AG04449 (cell line): ENCODE data around the gene SAT2.

Experiments
- CTCF ChIA-PET: fragments of 350-600 bp; formaldehyde crosslinking; extraction: SDS; loops from one replicate; lab custom pipeline; 2021; ENCODE audit warnings: antibody characterized with exemption; lab: Yijun Ruan, JAX
- POLR2A ChIA-PET: fragments of 400-600, 350-600 bp; formaldehyde crosslinking; extraction: SDS; loops from one replicate; lab custom pipeline; 2020; ENCODE audit warnings: antibody characterized with exemption, inconsistent platforms; lab: Yijun Ruan, JAX
- DNase-seq: peaks from one replicate; pipeline ENCODE4 v3.0.0-alpha.2; 2010; ENCODE audit warnings: low read depth, low spot score
- H3K4me3 ChIP-seq: 2 replicates; pipeline ENCODE4 v1.5.1; 2011; ENCODE audit warnings: low read depth, mild to moderate bottlenecking, control low read depth, low read length
- TF ChIP-seq, protein P1 (sequence below): IDR thresholded peaks from one replicate; pipeline ENCODE4 v1.5.1; 2011; ENCODE audit warnings: mild to moderate bottlenecking, moderate library complexity, low read length, control low read depth, inconsistent platforms; ENCODE audit not compliant: insufficient read depth; ENCODE audit errors: missing control alignments

SAT2 gene

DNA sequence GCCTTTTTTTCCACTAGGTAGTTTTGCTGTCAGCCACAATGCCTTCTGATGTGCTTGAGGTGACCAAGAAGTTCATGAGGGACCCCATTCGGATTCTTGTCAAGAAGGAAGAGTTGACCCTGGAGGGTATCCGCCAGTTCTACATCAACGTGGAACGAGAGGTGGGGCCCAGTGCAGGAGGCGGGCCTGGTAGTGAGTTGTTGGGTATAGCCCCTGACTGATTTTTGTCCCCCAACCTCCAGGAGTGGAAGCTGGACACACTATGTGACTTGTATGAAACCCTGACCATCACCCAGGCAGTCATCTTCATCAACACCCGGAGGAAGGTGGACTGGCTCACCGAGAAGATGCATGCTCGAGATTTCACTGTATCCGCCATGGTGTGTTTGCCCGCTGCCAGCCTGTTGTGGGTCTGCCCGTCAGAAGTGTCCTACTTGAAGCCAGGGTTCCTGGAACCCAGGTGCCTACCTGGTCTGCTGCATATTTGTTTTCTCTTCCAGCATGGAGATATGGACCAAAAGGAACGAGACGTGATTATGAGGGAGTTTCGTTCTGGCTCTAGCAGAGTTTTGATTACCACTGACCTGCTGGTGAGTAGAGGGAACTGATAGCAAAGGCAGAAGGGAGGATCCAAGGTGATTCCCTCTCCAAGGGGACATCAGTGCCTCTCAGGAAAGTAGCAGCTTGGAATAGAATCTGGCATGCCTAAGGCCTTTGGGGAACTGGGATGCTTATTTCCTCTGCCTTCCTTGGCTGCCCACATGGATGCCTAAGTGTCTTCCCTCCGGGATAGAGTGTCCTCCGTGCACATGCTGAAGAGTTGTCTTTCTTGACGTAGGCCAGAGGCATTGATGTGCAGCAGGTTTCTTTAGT, 50.1 kb downstream of the SAT2 start:
- ChIA-PET POLR2A (interaction anchor here (4.1 kb wide), 1 partner anchor 11 kb away, joined by 31 read pairs; the partner anchor contains the start of gene SOX15), CTCF (interaction anchor here (3.9 to 6.6 kb wide), 2 partner anchors 12 to 17 kb away, joined by 34 to 37 read pairs; partner anchors contain the start of genes SENP3 and SOX15)
- no peak for DNase-seq
- H3K4me3 ChIP-seq = no peak overlapping the region
- TF ChIP-seq, protein P1, sequence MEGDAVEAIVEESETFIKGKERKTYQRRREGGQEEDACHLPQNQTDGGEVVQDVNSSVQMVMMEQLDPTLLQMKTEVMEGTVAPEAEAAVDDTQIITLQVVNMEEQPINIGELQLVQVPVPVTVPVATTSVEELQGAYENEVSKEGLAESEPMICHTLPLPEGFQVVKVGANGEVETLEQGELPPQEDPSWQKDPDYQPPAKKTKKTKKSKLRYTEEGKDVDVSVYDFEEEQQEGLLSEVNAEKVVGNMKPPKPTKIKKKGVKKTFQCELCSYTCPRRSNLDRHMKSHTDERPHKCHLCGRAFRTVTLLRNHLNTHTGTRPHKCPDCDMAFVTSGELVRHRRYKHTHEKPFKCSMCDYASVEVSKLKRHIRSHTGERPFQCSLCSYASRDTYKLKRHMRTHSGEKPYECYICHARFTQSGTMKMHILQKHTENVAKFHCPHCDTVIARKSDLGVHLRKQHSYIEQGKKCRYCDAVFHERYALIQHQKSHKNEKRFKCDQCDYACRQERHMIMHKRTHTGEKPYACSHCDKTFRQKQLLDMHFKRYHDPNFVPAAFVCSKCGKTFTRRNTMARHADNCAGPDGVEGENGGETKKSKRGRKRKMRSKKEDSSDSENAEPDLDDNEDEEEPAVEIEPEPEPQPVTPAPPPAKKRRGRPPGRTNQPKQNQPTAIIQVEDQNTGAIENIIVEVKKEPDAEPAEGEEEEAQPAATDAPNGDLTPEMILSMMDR = no peak

DNA sequence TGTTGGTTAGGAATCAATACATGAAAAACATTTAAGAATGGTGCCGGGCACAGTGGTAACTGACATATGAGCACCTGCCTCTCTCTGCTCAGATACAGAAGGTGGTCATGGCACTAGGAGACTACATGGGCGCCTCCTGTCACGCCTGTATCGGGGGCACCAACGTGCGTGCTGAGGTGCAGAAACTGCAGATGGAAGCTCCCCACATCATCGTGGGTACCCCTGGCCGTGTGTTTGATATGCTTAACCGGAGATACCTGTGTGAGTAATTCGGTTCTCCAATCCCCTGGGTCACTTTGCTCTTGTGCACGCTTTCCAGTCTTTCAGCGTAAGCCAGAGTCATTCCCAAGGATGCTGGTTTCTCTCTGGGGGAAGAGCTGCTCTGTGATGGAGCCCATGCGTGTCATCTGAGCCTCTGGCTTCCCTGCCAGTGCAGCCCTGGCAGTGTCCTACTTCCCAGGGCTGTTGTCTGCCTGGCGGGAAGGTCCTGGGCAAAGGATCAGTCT, 51.1 kb downstream of the SAT2 start:
- no peak overlapping the region for H3K4me3 ChIP-seq
- no peak for DNase-seq
- ChIA-PET CTCF (interaction anchor here (3.1 to 6.6 kb wide), 4 partner anchors 13 to 111 kb away, joined by 9 to 37 read pairs (median 26); partner anchors contain the start of genes SENP3, SOX15, TP53 and WRAP53), POLR2A (interaction anchor here (0.8 to 4.1 kb wide), 2 partner anchors 13 to 16 kb away, joined by 3 to 31 read pairs; partner anchors contain the start of gene SOX15)
- TF ChIP-seq, protein P1 = no peak
